HL-60 (cell line): ENCODE data around the gene ITSN2.

ENCODE experiments used
- DNase-seq, 2 experiments: peaks; one replicate each; pipeline ENCODE4 v3.0.0-alpha.2; 2010 to 2020; ENCODE audit warnings: low read depth in 1 of 2, low spot score in 1 of 2
- H3K27ac ChIP-seq: fragments of 250-450 bp; sonication (Bioruptor Pico); replicated peaks from 2 replicates; pipeline ENCODE4 v1.5.1; 2020; ENCODE audit warnings: mild to moderate bottlenecking, moderate library complexity
- H3K27me3 ChIP-seq: fragments of 250-450 bp; sonication (Bioruptor Pico); 2 replicates; pipeline ENCODE4 v1.5.1; 2021; ENCODE audit warnings: mild to moderate bottlenecking, moderate library complexity; ENCODE audit not compliant: insufficient read depth, poor library complexity, severe bottlenecking
- H3K4me3 ChIP-seq: replicated peaks from 2 replicates; pipeline ENCODE4 v1.5.1; 2011; ENCODE audit warnings: mild to moderate bottlenecking, control low read depth, low read length; ENCODE audit not compliant: insufficient read depth
- GABPA ChIP-seq: IDR thresholded peaks from 2 replicates; pipeline ENCODE4 v1.6.1; 2012; ENCODE audit warnings: low read depth
- POLR2AphosphoS5 ChIP-seq: IDR thresholded peaks from 2 replicates; pipeline ENCODE4 v1.6.1; 2012; ENCODE audit warnings: low read depth
- REST ChIP-seq: IDR thresholded peaks from 2 replicates; pipeline ENCODE4 v1.6.1; 2012; ENCODE audit warnings: low read depth; ENCODE audit not compliant: insufficient replicate concordance
- SPI1 ChIP-seq: IDR thresholded peaks from 2 replicates; pipeline ENCODE4 v1.6.1; 2012; ENCODE audit warnings: low read depth, mild to moderate bottlenecking, borderline replicate concordance
- TF ChIP-seq, protein P1 (sequence below): IDR thresholded peaks from one replicate; pipeline ENCODE4 v1.5.1; 2011; ENCODE audit warnings: low read length, control low read depth, inconsistent platforms; ENCODE audit not compliant: insufficient read depth

The ITSN2 gene

DNA sequence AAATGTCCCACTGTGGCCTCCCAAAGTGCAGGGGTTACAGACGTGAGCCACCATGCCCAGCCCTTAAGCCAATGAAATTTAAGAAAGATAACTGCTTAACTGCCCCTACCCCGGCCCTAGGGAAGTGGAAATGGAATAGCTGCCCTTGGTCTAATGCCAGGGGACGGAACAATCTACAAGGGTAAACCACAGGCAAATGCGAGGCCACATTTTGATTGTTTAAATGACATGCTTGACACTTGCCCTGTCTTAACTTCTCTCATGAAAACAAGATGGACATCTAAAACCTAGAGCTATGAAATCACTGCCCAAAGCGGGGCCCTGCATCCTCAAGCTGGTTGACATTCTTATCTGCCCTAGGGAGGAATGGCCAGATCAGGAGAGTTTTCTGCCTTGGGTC, 5.5 kb upstream of the ITSN2 start:
- H3K4me3 ChIP-seq = no peak overlapping the region
- no peak for DNase-seq
- TF ChIP-seq GABPA (no peak), SPI1 (no peak), POLR2AphosphoS5 (no peak), REST (no peak)
- TF ChIP-seq, protein P1, sequence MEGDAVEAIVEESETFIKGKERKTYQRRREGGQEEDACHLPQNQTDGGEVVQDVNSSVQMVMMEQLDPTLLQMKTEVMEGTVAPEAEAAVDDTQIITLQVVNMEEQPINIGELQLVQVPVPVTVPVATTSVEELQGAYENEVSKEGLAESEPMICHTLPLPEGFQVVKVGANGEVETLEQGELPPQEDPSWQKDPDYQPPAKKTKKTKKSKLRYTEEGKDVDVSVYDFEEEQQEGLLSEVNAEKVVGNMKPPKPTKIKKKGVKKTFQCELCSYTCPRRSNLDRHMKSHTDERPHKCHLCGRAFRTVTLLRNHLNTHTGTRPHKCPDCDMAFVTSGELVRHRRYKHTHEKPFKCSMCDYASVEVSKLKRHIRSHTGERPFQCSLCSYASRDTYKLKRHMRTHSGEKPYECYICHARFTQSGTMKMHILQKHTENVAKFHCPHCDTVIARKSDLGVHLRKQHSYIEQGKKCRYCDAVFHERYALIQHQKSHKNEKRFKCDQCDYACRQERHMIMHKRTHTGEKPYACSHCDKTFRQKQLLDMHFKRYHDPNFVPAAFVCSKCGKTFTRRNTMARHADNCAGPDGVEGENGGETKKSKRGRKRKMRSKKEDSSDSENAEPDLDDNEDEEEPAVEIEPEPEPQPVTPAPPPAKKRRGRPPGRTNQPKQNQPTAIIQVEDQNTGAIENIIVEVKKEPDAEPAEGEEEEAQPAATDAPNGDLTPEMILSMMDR = no peak
- H3K27me3 ChIP-seq = no peaks in the 10 kb centered on the region
- H3K27ac ChIP-seq = no peak overlapping the region

DNA sequence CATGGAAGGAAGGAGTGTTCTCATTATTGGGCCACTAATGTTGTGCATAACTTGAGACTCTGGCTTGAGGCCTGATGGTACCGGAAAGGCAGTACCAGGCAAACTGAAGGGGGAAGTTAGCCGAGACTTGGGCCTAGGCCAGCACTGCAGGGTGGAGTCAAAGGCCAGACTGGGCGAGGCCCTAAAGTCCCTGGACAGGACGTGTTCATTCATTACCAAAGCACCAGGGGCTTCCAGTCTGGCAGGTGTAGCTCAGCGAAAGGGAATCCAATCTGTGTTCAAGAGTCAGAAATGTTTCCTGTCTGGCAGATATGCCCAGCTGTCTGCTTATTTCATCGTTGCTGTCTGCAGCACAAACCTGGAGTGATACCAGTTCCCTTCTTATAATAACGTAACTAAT, 4.7 kb upstream of the ITSN2 start:
- H3K27me3 ChIP-seq = no peaks in the 10 kb centered on the region
- H3K4me3 ChIP-seq = no peak overlapping the region
- no peak overlapping the region for H3K27ac ChIP-seq
- DNase-seq = peak in 1 of 2 experiments; percentile 7
- TF ChIP-seq REST (no peak), SPI1 (no peak), GABPA (no peak), POLR2AphosphoS5 (no peak)
- TF ChIP-seq, protein P1 = no peak

DNA sequence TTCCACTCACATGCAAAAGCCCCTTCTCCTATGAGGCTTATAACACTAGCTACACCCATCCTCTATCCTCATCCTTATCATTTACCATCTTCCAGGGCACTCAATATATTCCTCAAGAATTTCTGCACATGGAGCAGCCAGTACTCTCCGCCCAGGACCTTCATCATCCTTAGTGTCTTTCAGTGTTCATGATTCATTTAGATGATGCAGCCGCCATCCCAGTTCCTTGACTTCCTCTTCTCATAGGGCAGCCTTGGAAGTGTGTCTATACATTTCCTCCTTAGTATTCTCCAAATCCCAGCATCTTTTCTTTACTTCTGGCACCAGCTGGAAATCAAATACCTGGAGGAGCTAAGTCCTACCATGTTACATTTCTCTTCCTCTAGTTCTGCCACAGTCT, 3.0 kb upstream of the ITSN2 start:
- H3K4me3 ChIP-seq = no peak overlapping the region
- no peak for DNase-seq
- TF ChIP-seq POLR2AphosphoS5 (no peak), REST (no peak), GABPA (no peak), SPI1 (no peak)
- TF ChIP-seq, protein P1 = no peak

More for the DNA sequence above, 3.0 kb upstream of the ITSN2 start:
- Histone ChIP-seq H3K27ac (no peak overlapping the region), H3K27me3 (no peaks in the 10 kb centered on the region)
